ENCODE measurements around the gene INPP4B. TPM values are rescaled to one million over a fixed set of nuclear protein-coding genes. Genes with fewer than 3 reads are reported as not detected.

INPP4B gene
- total and polyA plus RNA-seq, 3 donors from 2014 or later = 23.2 to 64.5 (median 55.2) TPM

- intact Hi-C loops (cut with DNase I; ENCODE audit: low total_unique reads) = no loop called here
- no peak for DNase-seq
- no peak overlapping the region for H3K27ac ChIP-seq
- no peaks in the 10 kb centered on the region for H3K27me3 ChIP-seq
- H3K9me3 ChIP-seq = no peaks in the 10 kb centered on the region
- no peaks in the 10 kb centered on the region for H3K4me1 ChIP-seq
- WGBS, 2 donors = 86 to 94% methylated on average over 2 of the region's 2 CpGs
- TF ChIP-seq POLR2A (IDR thresholded peaks at IDR 0.05) = no peak
- TF ChIP-seq CTCF (IDR thresholded peaks at IDR 0.05) = no peak
- no peaks in the 10 kb centered on the region for H3K36me3 ChIP-seq (ENCODE audit: low read depth, missing control alignments)
- no peak overlapping the region for H3K4me3 ChIP-seq
Measured at GRCh38 chr4:142475663-142476062, 370.4 kb downstream of the INPP4B start.

GRCh38 chr4:142474398-142475087 is 371.6 kb downstream of the INPP4B start:
- Histone ChIP-seq H3K27ac (no peak overlapping the region), H3K36me3 (ENCODE audit: low read depth, missing control alignments) (no peaks in the 10 kb centered on the region), H3K4me3 (no peak overlapping the region), H3K9me3 (no peaks in the 10 kb centered on the region), H3K4me1 (no peaks in the 10 kb centered on the region), H3K27me3 (no peaks in the 10 kb centered on the region)
- intact Hi-C loops (cut with DNase I; ENCODE audit: low total_unique reads) = no loop called here
- 90 to 94% methylated on average over 3 to 4 of the region's 4 CpGs for WGBS, 2 donors
- DNase-seq = no peak
- TF ChIP-seq POLR2A (IDR thresholded peaks at IDR 0.05) (no peak), CTCF (IDR thresholded peaks at IDR 0.05) (no peak)

GRCh38 chr4:142473960-142474338 is 372.2 kb downstream of the INPP4B start:
- Histone ChIP-seq H3K27ac (no peak overlapping the region), H3K27me3 (no peaks in the 10 kb centered on the region), H3K4me3 (no peak overlapping the region), H3K9me3 (no peaks in the 10 kb centered on the region), H3K4me1 (no peaks in the 10 kb centered on the region), H3K36me3 (ENCODE audit: low read depth, missing control alignments) (no peaks in the 10 kb centered on the region)
- whole genome bisulfite sequencing, 2 donors = 87 to 100% methylated on average over 1 to 4 of the region's 4 CpGs
- DNase-seq = no peak
- TF ChIP-seq POLR2A (IDR thresholded peaks at IDR 0.05) (no peak), CTCF (IDR thresholded peaks at IDR 0.05) (no peak)
- intact Hi-C loops (cut with DNase I; ENCODE audit: low total_unique reads) = no loop called here

GRCh38 chr4:142473218-142473959 is 372.7 kb downstream of the INPP4B start:
- no peaks in the 10 kb centered on the region for H3K27me3 ChIP-seq
- WGBS, 2 donors = 64 to 68% methylated on average over 4 to 5 of the region's 5 CpGs
- no peaks in the 10 kb centered on the region for H3K4me1 ChIP-seq
- H3K36me3 ChIP-seq (ENCODE audit: low read depth, missing control alignments) = no peaks in the 10 kb centered on the region
- TF ChIP-seq POLR2A (IDR thresholded peaks at IDR 0.05) (no peak), CTCF (IDR thresholded peaks at IDR 0.05) (no peak)
- no peak for DNase-seq
- H3K9me3 ChIP-seq = no peaks in the 10 kb centered on the region
- no peak overlapping the region for H3K4me3 ChIP-seq
- intact Hi-C loops (cut with DNase I; ENCODE audit: low total_unique reads) = no loop called here
- H3K27ac ChIP-seq = no peak overlapping the region

All from testis (tissue), 3 donors.